ENCODE results near the gene PCDHGA1.

GRCh38 chr5:141322261-141322660 is 8.1 kb upstream of the PCDHGA1 start:
- TF ChIP-seq CTCF (IDR thresholded peaks at IDR 0.05; ENCODE audit: insufficient read depth, low read length, poor library complexity, severe bottlenecking) = no peak
- no peak for TF ChIP-seq EZH2phosphoT487 (conservative IDR thresholded peaks at IDR 0.05; ENCODE audit: low read length)

All from SU-DHL-6 (cell line).